ENCODE measurements around the gene REL. TPM values are rescaled to one million over a fixed set of nuclear protein-coding genes. Genes with fewer than 3 reads are reported as not detected.
A peak's percentile ranks its signal among the peaks of the same experiment; 100 is the strongest.

Gene REL
- total and polyA plus RNA-seq, 9 of the 15 experiments (the other 6 are each of a cell fraction or from before 2014, with no cell fraction given), result 0.63 to 8.6 (median 6.3) TPM

DNA sequence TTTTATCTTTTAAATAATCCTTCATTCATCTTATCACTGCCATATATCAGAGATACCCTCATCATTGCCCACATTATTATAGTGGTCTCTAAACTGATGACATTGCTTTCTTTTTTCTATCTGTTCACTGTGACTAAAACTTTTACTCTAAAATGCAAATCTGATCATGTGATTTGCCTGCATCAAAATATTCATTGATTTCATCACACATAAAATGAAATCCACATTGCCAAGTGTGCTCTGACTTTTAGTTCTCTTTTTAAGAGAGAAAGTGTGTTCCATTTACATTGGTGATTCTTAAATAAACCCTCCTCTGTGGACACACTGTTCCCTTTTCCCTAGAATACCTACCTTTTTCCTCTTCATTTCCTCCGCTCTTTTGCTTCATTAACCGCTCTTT, 7.5 kb downstream of the REL start:
- Histone ChIP-seq H3K4me1 (replicated peaks in 1 of 2; ENCODE audit: control insufficient read depth in 2 of 2, insufficient read depth in 2 of 2, low read length in 2 of 2) (peaks cover 0 to 4% of the 10 kb centered on the region in 2 experiments; a peak in 2 of 5 replicates), H4K20me1 (replicated peaks; ENCODE audit: control insufficient read depth, insufficient read depth, low read length) (no peaks in the 10 kb centered on the region), H3K27ac (ENCODE audit: extremely low read depth, low read depth, low read length) (no peak overlapping the region), H3K4me3 (no peak overlapping the region), H3K36me3 (ENCODE audit: control insufficient read depth, insufficient read depth, low read length) (peaks cover 18% of the 10 kb centered on the region; the same call in 2 of the 3 replicates), H3K4me2 (ENCODE audit: insufficient read depth, low read length) (no peak overlapping the region), H3K9me1 (ENCODE audit: control insufficient read depth, insufficient read depth, low read length) (no peaks in the 10 kb centered on the region), H3K9ac (ENCODE audit: insufficient read depth in 1 of 2, low read depth in 2 of 2, low read length in 2 of 2) (no peak overlapping the region), H3K27me3 (ENCODE audit: control insufficient read depth in 2 of 2, insufficient read depth in 2 of 2, low read length in 2 of 2) (no peaks in the 10 kb centered on the region), H3K9me3 (replicated peaks; ENCODE audit: control insufficient read depth, insufficient read depth, low read depth, low read length) (no peaks in the 10 kb centered on the region), H2AFZ (ENCODE audit: low read depth, low read length) (no peak overlapping the region), H3K79me2 (ENCODE audit: control insufficient read depth, insufficient read depth, low read length) (peaks cover 69% of the 10 kb centered on the region)
- intact Hi-C loops (cut with micrococcal nuclease) (loop anchor here (10.0 kb wide), 2 partner anchors 106 to 286 kb away; no protein-coding TSS in a partner anchor), in situ Hi-C loops (cut with MboI) (no loop called here)
- ATAC-seq (no peak), DNase-seq (ENCODE audit: extremely low read depth in 1 of 4, low spot score in 3 of 4) (no peak), FAIRE-seq (no peak)
- TF ChIP-seq ZNF316 (IDR thresholded peaks at IDR 0.05) (peak; percentile 47), DACH1 (IDR thresholded peaks at IDR 0.05; ENCODE audit: partially characterized antibody) (no peak), CEBPB (tag; IDR thresholded peaks at IDR 0.05) (no peak), PHTF2 (CRISPR knock-in tag; IDR thresholded peaks at IDR 0.05) (no peak), TAF9B (IDR thresholded peaks at IDR 0.05; ENCODE audit: partially characterized antibody) (peak; percentile 28)
- TF ChIP-seq, protein P1, sequence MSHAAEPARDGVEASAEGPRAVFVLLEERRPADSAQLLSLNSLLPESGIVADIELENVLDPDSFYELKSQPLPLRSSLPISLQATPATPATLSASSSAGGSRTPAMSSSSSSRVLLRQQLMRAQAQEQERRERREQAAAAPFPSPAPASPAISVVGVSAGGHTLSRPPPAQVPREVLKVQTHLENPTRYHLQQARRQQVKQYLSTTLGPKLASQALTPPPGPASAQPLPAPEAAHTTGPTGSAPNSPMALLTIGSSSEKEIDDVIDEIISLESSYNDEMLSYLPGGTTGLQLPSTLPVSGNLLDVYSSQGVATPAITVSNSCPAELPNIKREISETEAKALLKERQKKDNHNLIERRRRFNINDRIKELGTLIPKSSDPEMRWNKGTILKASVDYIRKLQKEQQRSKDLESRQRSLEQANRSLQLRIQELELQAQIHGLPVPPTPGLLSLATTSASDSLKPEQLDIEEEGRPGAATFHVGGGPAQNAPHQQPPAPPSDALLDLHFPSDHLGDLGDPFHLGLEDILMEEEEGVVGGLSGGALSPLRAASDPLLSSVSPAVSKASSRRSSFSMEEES (CRISPR knock-in tag; IDR thresholded peaks at IDR 0.05), result peak; percentile 60
- CTCF ChIA-PET (ENCODE audit: low intra/inter-chr PET ratio), result no interaction called here
- 98% methylated on average over 2 of the region's 2 CpGs for WGBS (ENCODE audit: insufficient coverage, low coverage, missing lambda C conversion rate)
- no TSS peak for BruUV-seq (replicated peaks)
- POLR2A ChIA-PET, result no interaction called here
